ENCODE measurements around the gene TP53AIP1. TPM values are rescaled to one million over a fixed set of nuclear protein-coding genes. Genes with fewer than 3 reads are reported as not detected.

TP53AIP1 gene
- total RNA-seq, 2 donors from 2014 or later = not detected

GRCh38 chr11:128916037-128916572 is 26.6 kb downstream of the TP53AIP1 start:
- ATAC-seq = no peak
- Mint-ChIP-seq H3K27me3 (peaks cover 56% of the 10 kb centered on the region), H3K27ac (no peak overlapping the region), H3K4me3 (no peak overlapping the region), H3K4me1 (peaks cover 3% of the 10 kb centered on the region), H3K36me3 (ENCODE audit: low read depth) (peaks cover 5% of the 10 kb centered on the region)
- DNase-seq = no peak
- H3K9me3 ChIP-seq (ENCODE audit: control insufficient read depth, low read length, poor library complexity, severe bottlenecking) = no peaks in the 10 kb centered on the region

GRCh38 chr11:128915149-128915521 is 27.5 kb downstream of the TP53AIP1 start:
- H3K9me3 ChIP-seq (ENCODE audit: control insufficient read depth, low read length, poor library complexity, severe bottlenecking) = no peaks in the 10 kb centered on the region
- peaks cover 5% of the 10 kb centered on the region for H3K36me3 Mint-ChIP-seq (ENCODE audit: low read depth)
- no peak for ATAC-seq
- H3K27ac Mint-ChIP-seq = no peak overlapping the region
- DNase-seq = no peak
- peaks cover 3% of the 10 kb centered on the region for H3K4me1 Mint-ChIP-seq
- H3K4me3 Mint-ChIP-seq = no peak overlapping the region
- peaks cover 55% of the 10 kb centered on the region for H3K27me3 Mint-ChIP-seq

GRCh38 chr11:128914216-128915148 is 28.2 kb downstream of the TP53AIP1 start:
- ATAC-seq (no peak), DNase-seq (no peak)
- no peaks in the 10 kb centered on the region for H3K9me3 ChIP-seq (ENCODE audit: control insufficient read depth, low read length, poor library complexity, severe bottlenecking)
- peaks cover 5% of the 10 kb centered on the region for H3K36me3 Mint-ChIP-seq (ENCODE audit: low read depth)
- peaks cover 58% of the 10 kb centered on the region for H3K27me3 Mint-ChIP-seq
- H3K4me1 Mint-ChIP-seq = peaks cover 3% of the 10 kb centered on the region
- no peak overlapping the region for H3K4me3 Mint-ChIP-seq
- no peak overlapping the region for H3K27ac Mint-ChIP-seq

GRCh38 chr11:128913806-128914205 is 28.9 kb downstream of the TP53AIP1 start:
- Mint-ChIP-seq H3K27me3 (peaks cover 58% of the 10 kb centered on the region), H3K27ac (no peak overlapping the region), H3K36me3 (ENCODE audit: low read depth) (peaks cover 5% of the 10 kb centered on the region), H3K4me3 (no peak overlapping the region), H3K4me1 (no peaks in the 10 kb centered on the region)
- H3K9me3 ChIP-seq (ENCODE audit: control insufficient read depth, low read length, poor library complexity, severe bottlenecking) = no peaks in the 10 kb centered on the region
- ATAC-seq = no peak
- no peak for DNase-seq

- no peaks in the 10 kb centered on the region for H3K9me3 ChIP-seq (ENCODE audit: control insufficient read depth, low read length, poor library complexity, severe bottlenecking)
- Mint-ChIP-seq H3K27me3 (peaks cover 52% of the 10 kb centered on the region), H3K27ac (no peak overlapping the region), H3K4me3 (no peak overlapping the region), H3K4me1 (peaks cover 5% of the 10 kb centered on the region), H3K36me3 (ENCODE audit: low read depth) (peaks cover 3% of the 10 kb centered on the region)
- ATAC-seq (no peak), DNase-seq (no peak)
These were observed 31.0 kb downstream of the TP53AIP1 start for GRCh38 chr11:128911701-128912100.

- H3K4me3 Mint-ChIP-seq = no peak overlapping the region
- DNase-seq (no peak), ATAC-seq (no peak)
- peaks cover 56% of the 10 kb centered on the region for H3K27me3 Mint-ChIP-seq
- H3K36me3 Mint-ChIP-seq (ENCODE audit: low read depth) = peaks cover 3% of the 10 kb centered on the region
- H3K4me1 Mint-ChIP-seq = peaks cover 6% of the 10 kb centered on the region
- H3K27ac Mint-ChIP-seq = no peak overlapping the region
- H3K9me3 ChIP-seq (ENCODE audit: control insufficient read depth, low read length, poor library complexity, severe bottlenecking) = peaks cover 3% of the 10 kb centered on the region
These were observed 31.4 kb downstream of the TP53AIP1 start for GRCh38 chr11:128911239-128911638.

GRCh38 chr11:128910576-128910975 is 32.1 kb downstream of the TP53AIP1 start:
- peaks cover 59% of the 10 kb centered on the region for H3K27me3 Mint-ChIP-seq
- H3K27ac Mint-ChIP-seq = no peak overlapping the region
- H3K9me3 ChIP-seq (ENCODE audit: control insufficient read depth, low read length, poor library complexity, severe bottlenecking) = peaks cover 3% of the 10 kb centered on the region
- no peak for ATAC-seq
- H3K36me3 Mint-ChIP-seq (ENCODE audit: low read depth) = no peaks in the 10 kb centered on the region
- peaks cover 10% of the 10 kb centered on the region for H3K4me1 Mint-ChIP-seq
- DNase-seq = no peak
- H3K4me3 Mint-ChIP-seq = no peak overlapping the region

- H3K27me3 Mint-ChIP-seq = peaks cover 54% of the 10 kb centered on the region
- no peaks in the 10 kb centered on the region for H3K36me3 Mint-ChIP-seq (ENCODE audit: low read depth)
- ATAC-seq = no peak
- peaks cover 3% of the 10 kb centered on the region for H3K9me3 ChIP-seq (ENCODE audit: control insufficient read depth, low read length, poor library complexity, severe bottlenecking)
- H3K4me3 Mint-ChIP-seq = no peak overlapping the region
- DNase-seq = no peak
- peaks cover 10% of the 10 kb centered on the region for H3K4me1 Mint-ChIP-seq
- H3K27ac Mint-ChIP-seq = no peak overlapping the region
These were observed 33.1 kb downstream of the TP53AIP1 start for GRCh38 chr11:128909438-128910125.

- H3K27ac Mint-ChIP-seq = no peak overlapping the region
- no peak for DNase-seq
- H3K4me1 Mint-ChIP-seq = peaks cover 16% of the 10 kb centered on the region
- H3K9me3 ChIP-seq (ENCODE audit: control insufficient read depth, low read length, poor library complexity, severe bottlenecking) = peaks cover 3% of the 10 kb centered on the region
- H3K4me3 Mint-ChIP-seq = no peak overlapping the region
- H3K27me3 Mint-ChIP-seq = peaks cover 55% of the 10 kb centered on the region
- H3K36me3 Mint-ChIP-seq (ENCODE audit: low read depth) = no peaks in the 10 kb centered on the region
- ATAC-seq = no peak
These were observed 34.1 kb downstream of the TP53AIP1 start for GRCh38 chr11:128908391-128909246.

- Mint-ChIP-seq H3K27me3 (peaks cover 50% of the 10 kb centered on the region), H3K4me1 (peaks cover 18% of the 10 kb centered on the region), H3K36me3 (ENCODE audit: low read depth) (no peaks in the 10 kb centered on the region), H3K27ac (no peak overlapping the region), H3K4me3 (no peak overlapping the region)
- H3K9me3 ChIP-seq (ENCODE audit: control insufficient read depth, low read length, poor library complexity, severe bottlenecking) = peaks cover 3% of the 10 kb centered on the region
- no peak for ATAC-seq
- no peak for DNase-seq
These were observed 35.1 kb downstream of the TP53AIP1 start for GRCh38 chr11:128907585-128907984.

GRCh38 chr11:128906185-128907050 is 36.3 kb downstream of the TP53AIP1 start:
- Mint-ChIP-seq H3K4me3 (peak overlapping the region; percentile 83), H3K27ac (no peak overlapping the region), H3K36me3 (ENCODE audit: low read depth) (no peaks in the 10 kb centered on the region), H3K27me3 (peaks cover 47% of the 10 kb centered on the region), H3K4me1 (peaks cover 18% of the 10 kb centered on the region)
- H3K9me3 ChIP-seq (ENCODE audit: control insufficient read depth, low read length, poor library complexity, severe bottlenecking) = peaks cover 3% of the 10 kb centered on the region
- DNase-seq (no peak), ATAC-seq (no peak)

All from T-helper 17 cell (primary cell).